CD4-positive, alpha-beta T cell treated with Interleukin-4 for 4 hours (primary cell): ENCODE data around the gene KRT86.
"Not testable (repeated sequence)": the region's sequence is repeated elsewhere in the genome, so short reads cannot be mapped to it uniquely, and the experiment has no call there.

ENCODE experiments used
- DNase-seq: peaks from one replicate; pipeline ENCODE4 v3.0.0-alpha.2; 2020

The KRT86 gene

GRCh38 chr12:52343550-52343949 lies 69.1 kb downstream of the KRT86 start:
- no peak for DNase-seq

DNA sequence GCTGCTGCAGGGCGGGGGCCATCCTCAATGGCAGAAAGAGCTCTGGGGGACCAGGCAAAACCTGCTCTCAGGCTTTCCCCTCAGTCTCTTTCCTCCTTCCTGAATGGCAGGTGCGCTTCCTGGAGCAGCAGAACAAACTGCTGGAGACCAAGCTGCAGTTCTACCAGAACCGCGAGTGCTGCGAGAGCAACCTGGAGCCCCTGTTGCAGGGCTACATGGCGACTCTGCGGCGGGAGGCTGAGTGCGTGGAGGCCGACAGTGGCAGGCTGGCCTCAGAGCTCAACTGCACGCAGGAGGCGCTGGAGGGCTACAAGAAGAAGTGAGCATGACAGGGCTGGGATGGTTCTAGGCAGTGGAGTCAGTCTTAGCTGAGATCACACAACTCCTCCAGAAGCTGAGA lies 69.7 kb downstream of the KRT86 start:
- no peak for DNase-seq

DNA sequence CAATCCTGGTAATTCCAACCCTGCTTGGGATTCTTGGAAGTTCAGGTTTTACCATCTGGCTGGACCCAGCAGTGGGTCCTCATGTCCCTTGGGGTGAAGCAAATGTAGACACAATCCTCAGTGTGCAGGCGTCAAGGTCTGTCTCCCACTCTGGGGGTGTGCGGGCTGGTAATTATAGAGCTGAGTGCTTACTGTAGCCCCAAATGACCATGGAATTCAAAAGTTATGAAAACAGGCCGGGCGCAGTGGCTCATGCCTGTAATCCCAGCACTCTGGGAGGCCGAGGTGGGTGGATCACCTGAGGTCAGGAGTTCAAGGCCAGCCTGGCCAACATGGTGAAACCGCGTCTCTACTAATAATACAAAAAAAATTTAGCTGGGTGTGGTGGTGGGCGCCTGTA lies 70.6 kb downstream of the KRT86 start:
- not testable (repeated sequence) for DNase-seq

DNA sequence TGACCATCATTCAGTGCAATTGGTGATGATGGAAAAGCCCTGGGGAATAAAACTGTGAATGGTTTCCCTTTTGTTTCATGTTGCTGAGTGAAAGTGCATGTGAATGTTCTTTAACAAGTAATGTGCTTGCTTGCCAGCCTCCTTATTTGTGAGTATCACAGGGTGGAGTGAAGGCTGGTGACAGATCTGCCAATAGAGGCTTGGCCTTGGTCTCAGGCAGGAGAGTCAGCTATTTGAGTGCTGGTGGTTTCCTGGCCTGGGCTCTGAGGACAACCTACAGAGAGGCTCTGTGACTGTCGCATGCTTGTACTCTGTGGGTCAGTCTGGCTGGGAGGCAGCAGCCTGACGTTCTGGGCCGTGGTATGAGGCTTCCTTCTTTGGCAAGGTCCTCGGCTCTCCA lies 72.1 kb downstream of the KRT86 start:
- no peak for DNase-seq

- no peak for DNase-seq
Measured at GRCh38 chr12:52347016-52347415, 72.6 kb downstream of the KRT86 start.

GRCh38 chr12:52347551-52348510 lies 73.4 kb downstream of the KRT86 start:
- no peak for DNase-seq

DNA sequence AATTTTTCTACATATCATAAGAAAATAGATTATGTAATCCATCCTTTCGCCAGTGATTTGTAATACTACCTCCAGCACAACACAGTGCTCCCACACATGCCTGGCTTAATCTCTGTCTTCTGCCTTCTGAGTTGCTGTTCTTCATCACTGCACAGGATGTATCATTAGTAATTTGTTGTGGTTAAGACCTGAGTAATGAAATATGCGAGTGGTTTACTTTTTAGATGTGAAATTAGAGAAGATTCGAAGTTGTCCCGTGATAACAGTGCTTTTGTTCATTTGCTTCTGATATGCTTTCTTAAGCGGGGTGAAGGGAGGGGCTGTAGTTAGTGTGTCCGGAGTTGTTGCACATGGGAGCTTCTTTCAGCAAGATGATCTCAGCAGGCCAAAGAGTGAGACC lies 74.8 kb downstream of the KRT86 start:
- no peak for DNase-seq

GRCh38 chr12:52350021-52350620 lies 75.7 kb downstream of the KRT86 start:
- DNase-seq: no peak

GRCh38 chr12:52350786-52351185 lies 76.3 kb downstream of the KRT86 start:
- no peak for DNase-seq

GRCh38 chr12:52351196-52352059 lies 77.0 kb downstream of the KRT86 start:
- peak; percentile 59 for DNase-seq

- DNase-seq: no peak
Measured at GRCh38 chr12:52352951-52353350, 78.5 kb downstream of the KRT86 start.

- no peak for DNase-seq
Measured at GRCh38 chr12:52353766-52354165, 79.3 kb downstream of the KRT86 start.

DNA sequence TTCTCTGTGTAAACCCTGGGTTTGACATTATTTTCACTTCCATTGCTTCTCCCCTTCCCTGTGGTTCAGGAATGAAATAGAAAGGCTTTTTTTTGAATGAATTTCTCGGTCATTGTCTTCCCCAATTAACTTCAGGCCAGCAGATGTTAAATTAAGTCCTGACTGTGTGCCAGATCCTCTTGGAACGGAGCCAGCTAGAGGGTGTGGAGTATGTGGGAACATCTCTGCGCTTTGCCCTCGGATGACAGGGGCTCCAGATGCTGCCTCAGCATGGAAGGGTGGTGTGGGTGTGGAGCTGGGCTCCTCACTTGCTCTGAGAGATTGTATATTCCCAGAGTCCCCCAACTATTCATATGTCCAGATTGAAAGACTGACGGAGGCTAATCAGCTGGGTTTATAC lies 79.8 kb downstream of the KRT86 start:
- DNase-seq: no peak

DNA sequence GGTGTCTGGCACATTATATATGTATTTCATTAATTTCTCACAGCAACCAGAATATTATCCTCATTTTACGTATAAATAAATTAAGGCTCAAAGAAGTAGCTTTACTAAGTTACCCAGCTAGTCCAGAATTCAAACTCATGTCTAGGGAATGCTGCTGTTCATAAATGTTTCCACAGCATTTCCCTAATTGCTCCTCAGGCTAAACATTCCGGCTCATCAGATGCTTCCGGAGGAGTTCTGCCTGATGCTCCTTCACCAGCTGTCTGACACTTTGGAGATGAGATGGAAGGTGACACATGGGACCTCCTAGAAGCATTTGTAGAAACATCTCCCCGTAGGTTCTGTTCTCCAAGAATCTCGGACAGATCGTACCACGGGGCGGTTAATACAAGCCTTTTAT lies 80.7 kb downstream of the KRT86 start:
- no peak for DNase-seq

GRCh38 chr12:52356031-52356761 lies 81.8 kb downstream of the KRT86 start:
- no peak for DNase-seq

- DNase-seq: no peak
Measured at GRCh38 chr12:52356762-52357580, 82.5 kb downstream of the KRT86 start.
